Thyroid gland (tissue), 4 donors: ENCODE measurements around the gene CIT.

Experiments
- CTCF ChIP-seq, 6 experiments: fragments of 200-600 bp in 3 of 6; fragments of 450-650 bp in 3 of 6; sonication (generic) in 3 of 6; IDR thresholded peaks; one replicate each; pipeline ENCODE4 v1.5.1; 2016 to 2019; ENCODE audit warnings: antibody characterized with exemption in 6 of 6, mild to moderate bottlenecking in 2 of 6, inconsistent platforms in 1 of 6, moderate library complexity in 1 of 6
- POLR2A ChIP-seq, 2 donors: fragments of 450-650 bp; IDR thresholded peaks; one replicate each; pipeline ENCODE4 v1.6.1; 2017; ENCODE audit warnings: antibody characterized with exemption in 2 of 2, mild to moderate bottlenecking in 2 of 2, moderate library complexity in 1 of 2

- TF ChIP-seq CTCF (IDR thresholded peaks at IDR 0.05) (no peak), POLR2A (IDR thresholded peaks at IDR 0.05) (no peak)
These were observed 134.4 kb downstream of the CIT start for GRCh38 chr12:119742700-119743099.
